ENCODE data around the gene GNA15. TPM values are rescaled to one million over a fixed set of nuclear protein-coding genes. Genes with fewer than 3 reads are reported as not detected.

Gene GNA15
- total RNA-seq, 4 donors from 2014 or later = 1.2 to 7.2 (median 2.9) TPM

GRCh38 chr19:3138268-3138667 is 2.4 kb downstream of the GNA15 start:
- no peak for TF ChIP-seq CTCF (IDR thresholded peaks at IDR 0.05)
- TF ChIP-seq POLR2A (IDR thresholded peaks at IDR 0.05) = no peak
- intact Hi-C loops (cut with DNase I; ENCODE audit: low total_unique reads) = no loop called here
- H3K36me3 ChIP-seq = no peaks in the 10 kb centered on the region
- H3K4me1 ChIP-seq = peaks cover 0 to 5% of the 10 kb centered on the region in 2 donors
- H3K27ac ChIP-seq = no peak overlapping the region
- no peak overlapping the region for H3K4me3 ChIP-seq
- H3K9me3 ChIP-seq = no peaks in the 10 kb centered on the region
- H3K27me3 ChIP-seq = no peaks in the 10 kb centered on the region
- DNase-seq = no peak

- peaks cover 0 to 5% of the 10 kb centered on the region in 2 donors for H3K4me1 ChIP-seq
Observed at GRCh38 chr19:3140667-3141038, 4.8 kb downstream of the GNA15 start.

GRCh38 chr19:3142292-3142670 is 6.4 kb downstream of the GNA15 start:
- H3K9me3 ChIP-seq = no peaks in the 10 kb centered on the region
- H3K27me3 ChIP-seq = no peaks in the 10 kb centered on the region
- H3K4me1 ChIP-seq = peaks cover 0 to 4% of the 10 kb centered on the region in 2 donors
- no peak for TF ChIP-seq CTCF (IDR thresholded peaks at IDR 0.05)
- no peak for TF ChIP-seq POLR2A (IDR thresholded peaks at IDR 0.05)
- H3K27ac ChIP-seq = peak overlapping the region; percentile 27 to 37
- no peak for DNase-seq
- intact Hi-C loops (cut with DNase I; ENCODE audit: low total_unique reads) = no loop called here
- no peaks in the 10 kb centered on the region for H3K36me3 ChIP-seq
- H3K4me3 ChIP-seq = no peak overlapping the region

More at GRCh38 chr19:3140667-3141038, 4.8 kb downstream of the GNA15 start:
- no peak overlapping the region for H3K27ac ChIP-seq
- no peak for TF ChIP-seq CTCF (IDR thresholded peaks at IDR 0.05)
- no peak for TF ChIP-seq POLR2A (IDR thresholded peaks at IDR 0.05)
- H3K9me3 ChIP-seq = no peaks in the 10 kb centered on the region
- no peak for DNase-seq
- H3K4me3 ChIP-seq = no peak overlapping the region
- no peaks in the 10 kb centered on the region for H3K27me3 ChIP-seq
- no peaks in the 10 kb centered on the region for H3K36me3 ChIP-seq
- intact Hi-C loops (cut with DNase I; ENCODE audit: low total_unique reads) = no loop called here

GRCh38 chr19:3142781-3143337 is 7.0 kb downstream of the GNA15 start:
- DNase-seq = no peak
- no peak overlapping the region for H3K4me3 ChIP-seq
- intact Hi-C loops (cut with DNase I; ENCODE audit: low total_unique reads) = no loop called here
- no peaks in the 10 kb centered on the region for H3K4me1 ChIP-seq
- no peak for TF ChIP-seq POLR2A (IDR thresholded peaks at IDR 0.05)
- H3K36me3 ChIP-seq = no peaks in the 10 kb centered on the region
- peak overlapping the region in 1 of 2 donors; percentile 37 for H3K27ac ChIP-seq
- no peaks in the 10 kb centered on the region for H3K27me3 ChIP-seq
- H3K9me3 ChIP-seq = no peaks in the 10 kb centered on the region

GRCh38 chr19:3145909-3146676 is 10.3 kb downstream of the GNA15 start:
- intact Hi-C loops (cut with DNase I; ENCODE audit: low total_unique reads) = no loop called here

GRCh38 chr19:3146677-3147100 is 10.9 kb downstream of the GNA15 start:
- no peak overlapping the region for H3K4me3 ChIP-seq
- no peak for TF ChIP-seq POLR2A (IDR thresholded peaks at IDR 0.05)
- TF ChIP-seq CTCF (IDR thresholded peaks at IDR 0.05) = peak; percentile 17 to 46 (median 36)
- no peaks in the 10 kb centered on the region for H3K27me3 ChIP-seq
- H3K4me1 ChIP-seq = no peaks in the 10 kb centered on the region
- no peaks in the 10 kb centered on the region for H3K9me3 ChIP-seq
- intact Hi-C loops (cut with DNase I; ENCODE audit: low total_unique reads) = no loop called here
- no peak for DNase-seq
- no peak overlapping the region for H3K27ac ChIP-seq
- no peaks in the 10 kb centered on the region for H3K36me3 ChIP-seq

More at GRCh38 chr19:3145909-3146676, 10.3 kb downstream of the GNA15 start:
- H3K36me3 ChIP-seq = no peaks in the 10 kb centered on the region
- H3K9me3 ChIP-seq = no peaks in the 10 kb centered on the region
- TF ChIP-seq POLR2A (IDR thresholded peaks at IDR 0.05) = no peak
- H3K27me3 ChIP-seq = no peaks in the 10 kb centered on the region
- no peak for DNase-seq
- H3K4me1 ChIP-seq = no peaks in the 10 kb centered on the region
- H3K27ac ChIP-seq = no peak overlapping the region
- H3K4me3 ChIP-seq = no peak overlapping the region
